Epithelial cell of esophagus (primary cell): ENCODE measurements around the gene COMP.
"Not testable (repeated sequence)": the region's sequence is repeated elsewhere in the genome, so short reads cannot be mapped to it uniquely, and the experiment has no call there.

ENCODE experiments used
- DNase-seq: peaks from one replicate; pipeline ENCODE4 v3.0.0; 2010; ENCODE audit warnings: low read depth
- H3K4me3 ChIP-seq: 2 replicates; pipeline ENCODE4 v1.5.1; 2011; ENCODE audit warnings: mild to moderate bottlenecking, low read length, control low read depth
- TF ChIP-seq, protein P1 (sequence below): IDR thresholded peaks from 2 replicates; pipeline ENCODE4 v1.5.1; 2011; ENCODE audit warnings: low read depth, mild to moderate bottlenecking, low read length, control low read depth, inconsistent platforms; ENCODE audit not compliant: insufficient read depth; ENCODE audit errors: missing control alignments

Gene COMP

DNA sequence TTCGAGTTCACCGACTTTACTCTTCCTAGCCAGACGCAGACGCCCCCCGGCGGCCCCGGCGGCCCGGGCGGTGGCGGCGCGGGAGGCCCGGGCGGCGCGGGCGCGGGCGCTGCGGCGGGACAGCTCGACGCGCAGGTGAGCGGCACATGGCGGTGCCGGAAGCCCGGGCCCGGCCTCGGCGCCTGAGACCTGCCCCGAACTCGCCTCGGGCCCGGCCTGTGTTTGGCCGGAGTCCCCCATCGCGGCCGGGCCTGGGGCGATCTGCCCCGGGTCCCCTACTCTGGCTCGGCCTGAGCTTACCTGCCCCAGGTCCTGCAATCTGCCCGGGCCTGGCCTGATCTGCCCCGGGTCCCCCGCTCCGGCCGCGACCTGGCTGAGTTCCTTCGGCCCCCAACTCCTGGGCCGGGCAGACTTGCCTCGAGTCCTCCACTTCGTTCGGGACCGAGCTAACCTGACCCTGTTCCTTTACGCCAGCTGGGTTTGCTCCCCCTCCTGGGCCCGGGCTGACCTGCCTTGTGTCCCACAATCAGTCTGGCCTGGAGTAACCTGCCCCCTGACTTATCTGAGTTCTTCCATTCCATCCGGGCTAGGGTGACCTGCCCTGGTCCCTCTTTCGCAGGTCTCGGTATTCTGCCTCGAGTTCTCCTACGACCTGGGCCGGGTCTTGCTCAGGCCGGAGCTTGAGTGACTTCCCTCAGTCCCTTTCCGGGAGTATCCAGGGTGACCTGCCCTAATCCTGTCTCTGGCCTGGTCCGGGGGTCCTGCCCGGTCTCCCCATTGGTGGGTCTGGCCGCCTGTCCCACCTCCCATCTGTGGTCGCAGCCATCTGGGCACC lies 41.4 kb upstream of the COMP start:
- H3K4me3 ChIP-seq: peak overlapping the region; percentile 94
- peak; percentile 28 for DNase-seq
- TF ChIP-seq, protein P1, sequence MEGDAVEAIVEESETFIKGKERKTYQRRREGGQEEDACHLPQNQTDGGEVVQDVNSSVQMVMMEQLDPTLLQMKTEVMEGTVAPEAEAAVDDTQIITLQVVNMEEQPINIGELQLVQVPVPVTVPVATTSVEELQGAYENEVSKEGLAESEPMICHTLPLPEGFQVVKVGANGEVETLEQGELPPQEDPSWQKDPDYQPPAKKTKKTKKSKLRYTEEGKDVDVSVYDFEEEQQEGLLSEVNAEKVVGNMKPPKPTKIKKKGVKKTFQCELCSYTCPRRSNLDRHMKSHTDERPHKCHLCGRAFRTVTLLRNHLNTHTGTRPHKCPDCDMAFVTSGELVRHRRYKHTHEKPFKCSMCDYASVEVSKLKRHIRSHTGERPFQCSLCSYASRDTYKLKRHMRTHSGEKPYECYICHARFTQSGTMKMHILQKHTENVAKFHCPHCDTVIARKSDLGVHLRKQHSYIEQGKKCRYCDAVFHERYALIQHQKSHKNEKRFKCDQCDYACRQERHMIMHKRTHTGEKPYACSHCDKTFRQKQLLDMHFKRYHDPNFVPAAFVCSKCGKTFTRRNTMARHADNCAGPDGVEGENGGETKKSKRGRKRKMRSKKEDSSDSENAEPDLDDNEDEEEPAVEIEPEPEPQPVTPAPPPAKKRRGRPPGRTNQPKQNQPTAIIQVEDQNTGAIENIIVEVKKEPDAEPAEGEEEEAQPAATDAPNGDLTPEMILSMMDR: peak; percentile 22

DNA sequence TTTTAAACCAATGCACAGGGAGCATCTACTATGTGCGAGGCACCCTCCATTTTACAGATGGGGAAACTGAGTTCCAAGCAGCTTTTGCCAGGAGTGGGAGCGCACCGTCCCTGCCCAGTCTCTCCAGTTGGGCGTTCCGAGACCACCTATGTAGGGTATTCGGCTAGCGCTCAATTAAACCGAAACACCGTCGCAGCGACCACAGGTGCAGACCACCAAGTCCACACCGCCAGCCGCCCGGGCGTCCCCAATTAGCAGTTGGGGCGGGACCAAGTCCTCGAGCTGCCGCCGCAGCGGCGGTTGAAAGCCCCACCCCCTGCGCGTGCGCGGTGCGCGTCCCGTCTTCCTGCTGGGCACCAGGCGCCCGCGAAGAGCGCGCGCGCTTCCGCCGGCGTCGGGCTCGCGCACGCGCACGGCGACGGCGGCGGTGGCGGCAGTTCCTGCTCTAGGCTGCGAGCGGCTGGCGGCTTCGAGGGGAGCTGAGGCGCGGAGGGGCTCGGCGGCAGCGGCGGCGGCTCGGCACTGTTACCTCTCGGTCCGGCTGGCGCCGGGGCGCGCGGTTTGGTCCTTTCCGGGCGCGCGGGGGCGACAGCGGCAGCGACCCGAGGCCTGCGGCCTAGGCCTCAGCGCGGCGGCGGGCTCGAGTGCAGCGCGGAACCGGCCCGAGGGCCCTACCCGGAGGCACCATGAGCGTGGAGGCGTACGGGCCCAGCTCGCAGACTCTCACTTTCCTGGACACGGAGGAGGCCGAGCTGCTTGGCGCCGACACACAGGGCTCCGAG lies 40.6 kb upstream of the COMP start, which contains the start of gene UPF1:
Gene UPF1 (plus strand): TSS at position 436 of the 782 bp plus-strand sequence. CDS start 251 bp downstream, at position 687.
- peak; percentile 94 for DNase-seq
- TF ChIP-seq, protein P1: no peak
- H3K4me3 ChIP-seq: peak within 1 kb of the TSS; percentile 94

DNA sequence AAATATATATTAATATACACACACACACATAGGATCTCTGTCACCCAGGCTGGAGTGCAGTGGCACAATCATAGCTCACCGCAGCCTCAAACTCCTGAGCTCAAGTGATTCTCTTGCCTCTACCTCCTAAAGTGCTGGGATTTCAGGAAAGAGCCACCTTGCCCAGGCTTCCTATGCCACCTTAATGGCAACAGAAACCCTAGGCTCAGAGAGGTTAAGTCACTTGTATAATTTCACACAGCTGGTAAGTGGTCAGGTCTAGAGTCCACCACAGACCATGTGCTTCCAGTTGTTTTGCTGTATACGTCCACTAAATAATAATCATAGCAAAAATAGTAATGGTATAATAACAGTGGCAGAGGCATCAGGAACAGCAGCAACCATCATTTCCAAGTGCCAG lies 39.4 kb upstream of the COMP start:
- no peak for DNase-seq
- no peak overlapping the region for H3K4me3 ChIP-seq
- TF ChIP-seq, protein P1: no peak

DNA sequence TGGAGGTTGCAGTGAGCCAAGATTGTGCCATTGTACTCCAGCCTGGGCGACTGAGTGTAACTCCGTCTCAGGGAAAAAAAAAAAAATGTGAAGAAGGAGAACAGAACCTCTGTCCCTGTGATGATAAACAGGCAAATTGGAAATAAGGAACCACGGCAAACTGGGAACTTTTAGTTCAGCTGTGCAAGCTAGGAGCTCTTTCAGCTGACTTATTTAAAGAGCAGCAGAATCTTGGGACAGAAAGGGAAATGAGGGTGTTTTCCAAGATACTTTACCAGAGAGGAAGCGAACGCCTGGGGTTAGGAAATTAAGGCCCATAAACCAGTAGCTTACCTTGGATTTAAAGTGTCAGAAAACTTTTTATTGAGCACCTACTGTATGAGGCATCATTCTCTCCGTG lies 37.7 kb upstream of the COMP start:
- no peak for DNase-seq
- no peak overlapping the region for H3K4me3 ChIP-seq
- TF ChIP-seq, protein P1: no peak

DNA sequence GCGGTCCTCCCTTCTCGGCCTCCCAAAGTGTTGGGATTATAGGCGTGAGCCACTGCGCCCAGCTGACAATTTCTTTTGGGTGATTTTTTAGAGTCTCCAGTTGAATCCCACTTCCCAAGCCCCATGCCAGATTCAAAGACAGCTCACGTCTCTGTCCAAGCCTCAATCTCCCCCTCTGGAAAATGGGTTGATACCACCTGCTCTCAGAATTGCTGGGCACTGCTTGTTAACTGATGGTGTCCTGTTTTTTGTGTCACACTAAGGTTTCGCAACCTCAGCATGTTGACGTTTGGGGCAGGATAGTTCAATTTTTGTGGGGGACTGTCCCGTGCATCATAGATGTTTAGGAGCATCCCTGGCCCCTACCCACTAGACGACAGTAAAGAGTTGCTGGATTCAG lies 26.5 kb upstream of the COMP start:
- DNase-seq: no peak
- TF ChIP-seq, protein P1: no peak
- H3K4me3 ChIP-seq: no peak overlapping the region

DNA sequence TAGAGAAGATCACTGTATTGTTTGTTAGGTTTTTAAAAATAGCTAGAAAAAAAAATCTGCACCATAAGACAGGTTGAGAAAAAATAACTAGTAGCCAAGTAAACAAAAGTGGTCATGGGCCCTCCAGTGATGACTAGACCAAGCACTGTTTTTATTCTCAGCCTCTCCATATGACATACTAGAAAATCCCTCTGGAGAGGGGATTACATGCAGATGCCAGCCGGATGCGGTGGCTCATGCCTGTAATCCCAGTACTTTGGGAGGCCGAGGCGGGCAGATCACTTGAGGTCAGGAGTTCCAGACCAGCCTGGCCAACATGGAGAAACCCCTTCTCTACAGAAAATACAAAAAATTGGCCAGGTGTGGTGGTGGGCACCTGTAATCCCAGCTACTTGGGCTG lies 25.5 kb upstream of the COMP start:
- H3K4me3 ChIP-seq, DNase-seq: not testable (repeated sequence)

DNA sequence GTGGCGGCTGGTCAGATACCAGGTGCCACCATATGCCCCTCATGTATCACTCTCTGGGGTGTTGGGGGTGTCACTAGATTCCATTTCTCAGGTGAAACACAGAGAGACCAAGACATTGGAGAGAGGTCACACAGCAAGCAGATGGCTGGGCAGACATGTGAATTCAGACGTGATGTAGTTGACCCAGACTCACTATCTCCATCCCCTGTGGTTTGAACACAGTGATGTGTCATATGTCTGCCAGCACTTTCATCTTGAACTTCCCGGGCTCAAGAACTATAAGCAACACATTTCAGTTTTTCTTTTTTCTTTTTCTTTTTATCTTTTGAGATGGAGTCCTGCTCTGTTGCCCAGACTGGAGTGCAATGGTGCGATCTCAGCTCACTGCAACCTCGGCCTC lies 24.6 kb upstream of the COMP start:
- no peak for DNase-seq
- TF ChIP-seq, protein P1: no peak
- no peak overlapping the region for H3K4me3 ChIP-seq
